HG03457 (cell line): ENCODE data around the gene GRIK4.
A peak's percentile ranks its signal among the peaks of the same experiment; 100 is the strongest.

ENCODE experiments used
- ATAC-seq: cut with Tn5 transposase; IDR thresholded peaks from one replicate; pipeline ENCODE4 v1.9.1; 2021; ENCODE audit warnings: moderate number of reproducible peaks; ENCODE audit not compliant: unreplicated experiment

The GRIK4 gene

GRCh38 chr11:120899720-120900119 lies 388.2 kb downstream of the GRIK4 start:
- no peak for ATAC-seq

DNA sequence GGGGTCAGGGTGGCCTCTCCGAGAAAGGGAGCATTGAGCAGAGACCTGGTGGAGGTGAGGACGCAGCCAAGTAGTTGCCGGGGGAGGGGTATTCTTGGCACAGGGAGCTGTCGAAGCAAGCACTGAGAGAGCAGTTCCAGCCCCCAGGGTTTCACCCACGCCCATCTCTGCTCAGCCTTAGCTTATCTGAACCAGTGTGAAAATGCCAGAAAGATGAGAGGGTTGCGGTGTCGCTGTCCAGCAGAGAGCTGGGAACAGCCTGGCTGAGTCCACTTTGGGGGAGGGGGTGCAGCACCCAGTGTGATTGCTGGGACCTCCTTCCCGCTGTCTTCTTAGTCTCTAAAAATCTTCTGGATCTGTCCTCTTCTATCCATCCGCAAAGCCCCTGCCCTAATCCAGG lies 389.1 kb downstream of the GRIK4 start:
- no peak for ATAC-seq

DNA sequence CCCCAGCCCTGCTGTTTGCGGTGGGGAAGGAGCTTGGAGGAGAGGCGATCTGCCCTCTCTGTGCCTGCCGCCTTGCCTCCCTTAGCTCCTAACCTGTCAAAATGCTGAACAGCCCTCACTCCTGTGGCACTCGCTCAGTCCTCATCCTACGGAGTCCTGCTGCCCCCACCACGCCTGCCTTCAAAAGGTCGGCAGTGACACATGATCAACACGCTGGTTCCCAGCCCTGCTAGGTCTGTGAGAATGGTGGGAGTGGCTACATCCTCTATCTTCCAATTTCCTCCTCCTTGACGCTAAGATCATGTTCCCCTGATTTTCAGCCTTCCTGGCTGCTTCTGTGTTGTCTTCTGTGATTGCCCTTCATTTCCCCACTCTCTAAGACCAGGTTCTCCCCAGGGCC lies 392.1 kb downstream of the GRIK4 start:
- no peak for ATAC-seq

- ATAC-seq: no peak
Measured at GRCh38 chr11:120904116-120904515, 392.6 kb downstream of the GRIK4 start.

- no peak for ATAC-seq
Measured at GRCh38 chr11:120906766-120907165, 395.2 kb downstream of the GRIK4 start.

DNA sequence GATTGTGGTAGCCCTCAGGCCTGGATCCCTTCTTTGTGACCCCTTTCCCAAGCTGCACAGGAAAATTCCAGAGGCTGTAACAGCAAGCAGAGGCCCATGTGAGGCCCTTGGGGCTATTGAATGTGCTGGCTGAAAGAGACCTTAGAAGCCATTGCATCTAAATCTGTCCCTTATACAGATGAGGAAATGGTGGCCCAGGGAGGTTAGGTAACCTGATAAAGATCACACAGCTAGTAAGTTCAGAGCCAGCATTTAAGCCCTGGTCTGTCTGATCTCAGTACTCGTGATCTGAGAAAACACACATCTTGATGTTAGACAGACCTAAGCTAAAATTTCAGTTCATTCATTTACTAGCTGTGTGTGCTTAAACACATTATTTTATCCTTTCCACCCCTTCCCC lies 396.4 kb downstream of the GRIK4 start:
- no peak for ATAC-seq

- ATAC-seq: no peak
Measured at GRCh38 chr11:120908461-120909181, 397.1 kb downstream of the GRIK4 start.

- no peak for ATAC-seq
Measured at GRCh38 chr11:120909676-120910416, 398.3 kb downstream of the GRIK4 start.

DNA sequence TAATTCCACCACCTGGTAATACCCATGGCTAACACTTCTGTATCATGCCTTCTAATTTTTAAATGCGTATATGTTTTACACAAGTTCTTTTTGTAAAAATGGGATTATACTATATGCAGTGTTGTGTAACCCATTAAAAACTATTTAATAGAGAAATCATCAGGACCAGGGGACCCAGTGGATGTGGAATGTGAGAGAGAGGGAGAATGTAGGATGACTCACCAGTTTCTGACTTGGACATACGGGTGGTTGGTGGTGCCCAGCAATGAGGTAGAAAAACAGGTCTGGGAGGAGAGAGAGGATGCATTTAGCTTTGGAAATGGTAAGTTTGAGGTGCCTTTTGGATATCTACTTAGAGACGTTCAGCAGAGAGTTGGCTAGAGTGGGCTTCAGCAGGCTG lies 400.4 kb downstream of the GRIK4 start:
- no peak for ATAC-seq

DNA sequence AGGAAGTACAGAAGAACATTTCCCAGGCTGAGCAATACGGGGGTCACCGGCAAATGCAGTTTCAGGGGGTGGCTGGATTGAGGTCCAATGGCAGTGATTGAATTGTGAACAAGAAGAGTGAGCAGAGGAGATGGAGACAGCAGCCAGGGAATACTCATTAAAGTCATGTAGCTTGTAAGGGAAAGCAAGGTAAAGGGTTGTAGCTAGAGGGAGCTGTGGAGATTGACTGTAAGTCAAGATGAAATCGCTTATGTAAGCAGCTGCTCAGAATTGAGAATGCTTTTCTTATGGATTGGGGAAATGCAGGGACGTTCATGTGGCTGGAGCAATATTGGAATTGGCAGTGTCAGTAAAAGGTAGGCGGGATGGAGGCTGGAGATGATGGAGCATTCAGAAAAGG lies 401.0 kb downstream of the GRIK4 start:
- ATAC-seq: no peak

GRCh38 chr11:120912915-120913314 lies 401.4 kb downstream of the GRIK4 start:
- no peak for ATAC-seq

GRCh38 chr11:120914021-120914420 lies 402.5 kb downstream of the GRIK4 start:
- ATAC-seq: no peak

DNA sequence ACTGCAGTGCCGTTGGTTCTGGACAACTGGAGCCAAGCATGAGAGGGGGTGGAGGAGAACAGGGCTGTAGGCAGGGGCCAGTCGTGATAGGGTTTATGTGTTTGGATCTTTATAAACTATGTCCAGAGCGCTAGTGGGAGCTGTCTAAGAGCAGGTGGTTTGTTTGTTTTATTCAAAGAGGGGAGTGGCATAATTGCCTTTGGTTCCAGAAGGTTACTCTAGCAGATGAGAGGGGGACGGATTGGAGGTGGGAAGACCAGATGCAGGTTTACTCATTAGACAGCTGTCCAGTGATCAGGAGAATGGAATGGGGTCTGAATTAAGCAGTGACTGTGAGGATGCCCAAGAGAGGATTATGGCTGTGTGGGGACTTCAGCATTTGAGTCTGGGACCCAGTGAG lies 403.1 kb downstream of the GRIK4 start:
- no peak for ATAC-seq

GRCh38 chr11:120917559-120918239 lies 406.2 kb downstream of the GRIK4 start:
- no peak for ATAC-seq

GRCh38 chr11:120918257-120918656 lies 406.7 kb downstream of the GRIK4 start:
- ATAC-seq: no peak

- no peak for ATAC-seq
Measured at GRCh38 chr11:120919045-120919444, 407.5 kb downstream of the GRIK4 start.

GRCh38 chr11:120919566-120919965 lies 408.0 kb downstream of the GRIK4 start:
- ATAC-seq: no peak

- ATAC-seq: no peak
Measured at GRCh38 chr11:120923866-120924508, 412.4 kb downstream of the GRIK4 start.

- peak; percentile 97 for ATAC-seq
Measured at GRCh38 chr11:120925944-120926343, 414.4 kb downstream of the GRIK4 start.

DNA sequence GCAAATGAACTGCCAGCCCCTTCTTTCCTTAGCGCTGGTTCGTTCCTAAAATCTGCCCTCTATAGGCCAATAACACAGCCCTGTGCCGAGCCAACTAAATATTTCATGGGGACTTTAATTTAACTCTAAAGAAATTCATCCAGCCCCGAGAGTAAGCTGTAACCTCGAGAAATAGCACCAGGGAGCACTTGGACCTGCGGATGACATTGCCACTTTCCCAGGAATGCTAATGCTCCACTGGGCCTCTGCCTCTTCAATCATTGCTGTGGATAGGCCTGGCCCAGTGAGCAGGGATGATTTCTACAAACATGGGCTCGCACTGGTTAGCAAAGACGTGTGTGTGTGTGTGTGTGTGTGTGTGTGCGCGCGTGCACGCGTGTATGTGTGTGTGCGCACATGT lies 417.1 kb downstream of the GRIK4 start:
- no peak for ATAC-seq

DNA sequence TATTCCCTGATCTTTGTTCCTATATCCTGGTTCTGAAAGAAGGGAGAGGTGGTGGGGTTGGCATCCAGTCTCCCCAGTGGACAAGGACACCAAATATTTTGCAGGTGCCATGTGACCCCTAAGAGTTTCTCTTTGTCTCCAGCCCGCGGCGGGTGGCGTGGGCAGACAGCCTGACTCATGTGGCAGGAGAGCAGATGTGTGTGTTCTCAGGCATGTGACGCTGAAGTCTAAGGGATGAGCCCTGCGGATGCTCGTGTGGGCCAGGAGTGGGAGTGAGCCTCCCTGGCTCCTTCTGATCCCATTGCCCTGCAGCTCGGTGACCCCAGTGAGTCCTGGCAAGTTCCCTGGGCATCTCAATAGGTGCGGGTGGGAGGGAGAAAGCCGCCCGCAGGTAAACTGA lies 417.5 kb downstream of the GRIK4 start:
- no peak for ATAC-seq
